ENCODE measurements around the gene FTO.

The FTO gene

DNA sequence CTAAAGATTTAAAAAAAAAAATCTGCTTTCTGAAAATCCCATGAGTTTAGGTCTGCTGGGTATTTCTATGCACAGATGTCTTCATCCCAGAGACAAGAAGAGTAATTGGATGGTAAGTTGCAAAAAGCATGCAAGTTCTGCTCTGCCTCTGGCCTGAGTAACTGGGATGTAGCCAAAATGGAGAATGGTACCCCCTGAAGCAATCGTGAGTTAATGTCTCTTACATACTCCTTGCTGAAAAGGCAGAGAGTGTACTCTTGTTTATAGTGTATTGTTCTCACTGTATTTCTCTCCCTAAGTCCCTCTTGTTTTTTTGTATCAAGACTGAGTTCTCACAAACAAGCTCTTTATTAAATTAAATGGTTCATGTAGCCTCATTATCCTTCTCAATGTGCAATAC, 323.6 kb downstream of the FTO start:
- no peak for DNase-seq

GRCh38 chr16:54027995-54028394, 324.0 kb downstream of the FTO start:
- DNase-seq, result no peak

- DNase-seq, result no peak
These were observed 326.5 kb downstream of the FTO start for GRCh38 chr16:54030451-54030850.

DNA sequence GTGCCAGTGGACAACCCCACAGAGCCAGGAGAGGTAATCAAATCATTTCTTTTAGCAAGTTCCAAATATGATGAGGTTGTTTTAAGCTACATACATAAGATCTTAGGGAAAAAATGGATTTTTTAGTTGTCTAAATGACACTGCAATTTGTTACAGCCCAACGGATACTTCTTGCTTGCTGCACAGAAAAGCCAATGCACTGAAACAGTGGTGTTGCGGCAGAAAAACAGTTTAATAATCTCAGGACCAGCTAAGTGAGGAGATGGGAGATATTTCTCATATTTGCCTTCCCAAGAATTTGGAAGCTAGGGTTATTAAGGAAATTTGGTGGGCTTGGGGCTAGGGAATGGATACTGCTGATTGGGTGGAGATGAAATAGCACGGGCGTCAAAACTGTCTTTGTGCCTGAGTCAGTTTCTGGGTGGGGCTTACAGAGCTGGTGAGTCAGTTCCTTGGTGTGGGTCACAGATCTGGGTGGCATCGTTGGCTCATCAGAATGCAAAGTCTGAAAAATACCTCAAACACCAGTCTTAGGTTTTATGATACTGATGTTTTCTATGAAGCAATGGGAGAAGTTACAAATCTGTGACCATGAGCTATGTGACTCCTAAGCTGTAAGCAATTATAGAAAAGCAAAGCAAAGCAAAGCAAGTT, 327.3 kb downstream of the FTO start:
- DNase-seq, result no peak

GRCh38 chr16:54033747-54034146, 329.8 kb downstream of the FTO start:
- DNase-seq, result no peak

DNA sequence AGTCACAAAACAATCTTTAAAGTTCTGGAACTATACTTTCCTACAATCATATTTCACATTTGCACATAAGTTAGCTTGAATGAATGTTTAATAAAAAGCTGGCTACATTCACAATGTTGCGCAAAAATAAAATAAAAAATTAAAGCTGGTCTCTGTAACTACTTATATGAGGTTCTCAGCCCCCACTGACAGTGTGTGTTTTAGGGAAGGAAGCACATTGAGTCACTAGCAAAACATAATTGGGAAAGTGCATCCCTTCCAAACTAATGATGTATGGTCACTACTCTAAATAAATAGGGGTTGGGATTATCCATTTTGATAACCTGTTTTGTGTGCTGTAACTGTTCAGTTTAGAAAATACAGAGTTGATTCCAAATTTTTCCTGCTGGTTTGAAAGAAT, 330.7 kb downstream of the FTO start:
- no peak for DNase-seq

DNA sequence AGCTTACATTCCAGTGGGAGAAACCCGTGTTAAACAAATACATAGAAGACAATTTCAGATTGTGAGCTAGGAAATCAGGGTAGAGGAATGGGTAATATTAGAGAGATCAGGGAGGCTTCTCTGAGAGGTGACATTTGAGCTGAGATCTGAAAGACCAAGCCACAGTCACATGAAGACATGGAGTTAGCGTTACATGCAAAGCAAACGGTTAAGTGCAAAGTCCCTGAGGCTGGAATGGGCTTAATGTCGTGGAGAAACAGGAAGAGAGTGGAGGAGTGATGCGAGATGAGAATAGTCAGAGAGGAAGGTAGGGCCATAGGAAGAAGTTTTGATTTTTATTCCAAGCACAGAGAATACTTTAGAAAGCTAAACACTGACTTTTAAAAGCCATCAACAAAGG, 336.5 kb downstream of the FTO start:
- DNase-seq, result no peak

DNA sequence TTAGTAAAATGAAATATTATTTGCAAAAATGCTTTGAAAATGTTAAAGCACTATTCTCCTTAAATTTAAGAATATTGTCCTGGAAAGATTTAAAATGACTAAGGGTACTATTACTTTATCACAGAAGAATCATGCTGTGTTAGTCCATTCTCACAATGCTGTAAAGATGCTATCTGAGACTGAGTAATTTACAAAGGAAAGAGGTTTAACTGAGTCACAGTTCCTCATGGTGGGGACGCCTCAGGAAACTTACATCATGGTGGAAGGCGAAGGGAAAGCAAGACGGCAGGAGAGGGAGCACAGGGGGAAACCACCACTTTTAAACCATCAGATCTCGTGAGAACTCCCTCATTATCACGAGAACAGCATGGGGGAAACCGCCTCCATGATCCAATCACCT, 337.0 kb downstream of the FTO start:
- no peak for DNase-seq

- DNase-seq, result no peak
These were observed 344.9 kb downstream of the FTO start for GRCh38 chr16:54048586-54049495.

- no peak for DNase-seq
These were observed 345.9 kb downstream of the FTO start for GRCh38 chr16:54049591-54050458.

- no peak for DNase-seq
These were observed 346.7 kb downstream of the FTO start for GRCh38 chr16:54050459-54051210.

GRCh38 chr16:54051821-54052220, 347.9 kb downstream of the FTO start:
- DNase-seq, result no peak

DNA sequence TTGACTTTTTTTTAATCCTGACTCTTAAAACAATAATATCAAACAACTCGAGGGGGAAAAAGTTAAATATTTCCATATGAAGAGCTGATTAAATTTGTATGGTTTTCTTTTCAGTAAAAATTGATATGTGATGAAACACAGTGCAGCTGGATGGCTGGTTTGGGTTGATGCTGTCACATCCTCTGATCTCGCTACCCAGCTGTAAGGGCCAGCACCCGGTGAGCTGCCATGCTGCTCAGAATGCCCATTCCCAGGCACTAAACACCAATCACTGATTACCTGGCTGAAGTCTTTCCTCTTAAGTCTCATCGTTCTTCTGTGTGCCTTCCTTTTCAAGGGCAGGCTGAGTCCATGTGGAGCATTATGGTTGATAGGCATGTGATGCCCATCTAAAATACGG, 348.3 kb downstream of the FTO start:
- DNase-seq, result no peak

DNA sequence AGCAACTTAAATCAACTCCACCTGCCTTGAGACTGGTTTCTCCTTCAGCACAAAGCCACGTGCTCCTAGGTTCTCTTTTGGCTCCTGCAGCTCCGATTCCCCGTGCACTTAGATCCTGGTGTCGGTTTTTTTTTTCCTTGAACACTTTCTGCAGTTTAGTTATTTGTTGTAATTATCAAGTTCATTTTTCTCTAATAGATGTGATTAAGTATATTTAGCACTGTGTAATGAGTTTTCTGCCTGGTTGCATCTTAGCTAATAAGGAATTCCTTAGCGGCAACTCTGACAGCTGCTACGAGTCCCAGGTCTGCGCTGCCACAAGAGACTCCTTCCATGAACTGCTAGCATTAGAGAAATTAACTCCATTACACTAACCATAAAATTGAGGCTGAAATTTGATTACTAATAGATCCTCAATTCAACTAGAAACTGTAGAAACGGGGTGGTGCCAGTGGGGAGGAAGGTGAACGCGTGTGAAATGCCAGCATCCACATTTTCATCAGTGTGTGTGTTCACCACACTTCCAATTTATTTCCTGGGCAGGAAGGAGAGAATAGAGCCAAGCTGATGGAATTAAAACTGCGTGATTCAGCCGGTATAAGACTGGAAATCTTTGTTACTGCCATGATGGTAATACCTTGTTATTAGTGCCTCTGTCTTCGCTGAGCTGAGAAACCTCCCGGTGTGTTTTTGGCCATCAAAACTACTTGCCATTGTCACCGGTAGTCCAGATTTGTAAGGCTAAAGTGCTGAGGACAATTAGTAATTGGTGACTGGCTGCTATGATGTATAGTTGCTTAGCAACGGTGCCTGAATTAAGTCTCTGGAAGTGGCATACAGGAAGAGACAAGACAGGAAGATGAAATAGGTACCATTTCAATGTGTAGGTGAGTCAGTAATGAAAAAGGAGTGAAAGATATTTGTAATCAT, 350.2 kb downstream of the FTO start:
- no peak for DNase-seq

DNA sequence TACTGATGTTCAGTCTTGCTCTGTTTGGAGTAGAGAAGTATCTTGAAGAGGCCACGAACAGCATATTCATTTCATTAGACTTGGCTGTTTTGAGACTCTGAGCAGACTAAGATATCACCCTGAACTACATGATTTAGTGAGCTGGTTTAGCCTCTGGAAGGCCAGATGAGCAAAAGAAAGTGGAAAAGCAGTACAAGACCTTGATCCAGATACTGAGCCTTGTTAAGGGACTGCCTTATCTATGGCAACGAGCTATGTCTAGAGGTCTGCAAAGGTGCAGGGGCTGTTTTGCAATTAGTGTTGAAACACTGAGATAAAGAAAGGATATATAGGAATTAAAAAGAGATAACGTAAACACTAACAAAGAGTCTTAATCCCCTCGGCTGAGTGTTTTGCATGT, 351.2 kb downstream of the FTO start:
- no peak for DNase-seq

DNA sequence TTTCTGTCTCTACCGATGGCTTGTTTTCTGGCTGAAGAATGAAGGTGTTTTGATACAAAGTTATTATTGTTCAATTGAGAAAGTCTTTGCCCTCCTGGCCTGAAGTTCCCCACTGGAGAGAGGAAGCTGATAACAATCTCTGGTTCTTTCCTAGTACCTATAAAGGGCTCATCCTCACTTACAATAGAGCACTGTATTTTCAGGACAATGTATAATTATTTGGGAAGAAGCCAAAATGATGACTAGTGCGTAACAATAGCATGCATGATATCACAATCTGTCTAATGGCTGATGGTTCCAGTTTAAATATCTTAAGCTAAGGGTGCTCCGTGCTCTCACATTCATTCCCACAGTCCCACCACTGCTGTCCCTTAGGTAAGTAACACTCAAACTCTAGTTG, 351.9 kb downstream of the FTO start:
- DNase-seq, result no peak

DNA sequence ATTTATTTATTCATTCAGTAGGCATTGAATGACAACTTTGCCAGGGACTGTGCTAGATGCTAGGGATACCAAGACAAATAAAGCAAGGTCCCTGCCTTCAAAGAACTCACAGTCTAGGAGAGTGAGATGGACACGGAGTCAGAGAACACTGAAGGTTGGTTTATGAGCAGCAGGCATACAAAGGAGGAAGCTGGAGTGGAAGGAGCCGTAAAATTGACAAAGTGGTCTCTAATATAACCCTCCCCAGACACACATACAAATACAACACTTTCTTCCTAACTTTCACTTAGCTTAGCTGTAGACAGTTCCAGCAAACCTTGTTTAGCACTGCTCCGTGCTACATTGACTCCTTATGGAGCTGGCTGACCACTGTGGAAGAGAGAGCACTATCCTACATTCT, 353.0 kb downstream of the FTO start:
- DNase-seq, result no peak

- no peak for DNase-seq
These were observed 355.4 kb downstream of the FTO start for GRCh38 chr16:54059319-54059718.

DNA sequence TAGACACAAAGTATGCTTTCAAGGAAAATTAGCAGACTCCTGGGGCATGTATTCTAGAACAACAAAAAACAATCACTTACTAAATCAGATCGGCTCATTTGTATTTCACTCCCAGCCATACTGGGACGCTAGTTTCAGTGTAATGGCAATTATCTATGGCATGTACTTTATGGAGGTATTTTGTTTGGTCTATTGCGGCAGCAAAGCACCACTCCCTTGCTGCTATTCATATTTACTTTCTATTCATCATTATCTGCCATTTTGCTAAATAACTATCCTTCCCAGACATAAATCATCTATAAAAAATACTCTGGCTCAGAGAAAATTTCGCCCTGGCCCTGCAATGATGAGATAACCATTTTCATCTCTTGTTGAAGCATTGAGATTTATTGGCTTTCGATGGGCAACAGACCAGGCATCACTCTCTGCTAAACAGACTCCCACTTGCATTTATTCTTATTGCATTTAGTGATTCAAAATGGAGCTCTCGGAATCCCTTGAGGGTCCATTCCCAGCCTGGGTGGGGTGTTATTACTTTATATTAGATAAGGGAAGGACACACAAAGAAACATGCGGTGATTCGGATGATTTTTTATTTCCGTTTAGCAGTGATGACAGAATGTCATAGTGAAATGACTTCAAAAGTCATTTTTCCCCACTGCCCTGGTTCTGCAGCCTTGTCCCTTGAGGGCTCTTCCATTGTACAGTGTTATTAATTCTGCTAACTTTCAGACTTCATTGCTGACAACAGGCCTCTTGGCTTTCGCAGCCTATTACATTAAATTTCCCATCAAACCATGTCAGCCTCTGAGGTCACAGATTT, 356.9 kb downstream of the FTO start:
- no peak for DNase-seq

- no peak for DNase-seq
These were observed 357.5 kb downstream of the FTO start for GRCh38 chr16:54061454-54061853.
